GM23338 (cell line): ENCODE data around the gene KLHL26. TPM values are rescaled to one million over a fixed set of nuclear protein-coding genes. Genes with fewer than 3 reads are reported as not detected.
A peak's percentile ranks its signal among the peaks of the same experiment; 100 is the strongest.

Experiments
- ATAC-seq: fragments of 200-7000 bp; cut with Tn5 transposase; 3 replicates; pipeline ENCODE4 v1.9.1; 2020
- DNase-seq: peaks from one replicate; pipeline ENCODE4 v3.0.0-alpha.2; 2015; ENCODE audit warnings: low spot score
- H2AFZ ChIP-seq: fragments of 200-600 bp; sonication (generic); 2 replicates; pipeline ENCODE4 v1.8.0; 2016; ENCODE audit warnings: antibody characterized with exemption, mild to moderate bottlenecking, moderate library complexity
- H3F3A ChIP-seq: fragments of 200-600 bp; sonication (generic); replicated peaks from 2 replicates; pipeline ENCODE4 v1.8.0; 2017; ENCODE audit warnings: antibody characterized with exemption, mixed run types, low read depth
- H3K27ac ChIP-seq: fragments of 200-600 bp; sonication (generic); 2 replicates; pipeline ENCODE4 v1.6.1; 2016; ENCODE audit warnings: low read depth
- H3K27me3 ChIP-seq: fragments of 200-600 bp; sonication (generic); 2 replicates; pipeline ENCODE4 v1.8.0; 2016; ENCODE audit warnings: mild to moderate bottlenecking, mixed run types, moderate library complexity; ENCODE audit not compliant: insufficient read depth
- H3K36me3 ChIP-seq: fragments of 200-600 bp; sonication (generic); 2 replicates; pipeline ENCODE4 v1.8.0; 2016; ENCODE audit warnings: mild to moderate bottlenecking; ENCODE audit not compliant: insufficient read depth
- H3K4me1 ChIP-seq: fragments of 200-600 bp; sonication (generic); 2 replicates; pipeline ENCODE4 v1.8.0; 2016; ENCODE audit warnings: mild to moderate bottlenecking, moderate library complexity; ENCODE audit not compliant: insufficient read depth
- H3K4me2 ChIP-seq: fragments of 200-600 bp; sonication (generic); 2 replicates; pipeline ENCODE4 v1.7.1; 2017; ENCODE audit warnings: mixed run types
- H3K4me3 ChIP-seq: fragments of 200-600 bp; sonication (generic); 2 replicates; pipeline ENCODE4 v1.6.1; 2016; ENCODE audit warnings: mixed run types
- H3K79me2 ChIP-seq: fragments of 200-600 bp; sonication (generic); replicated peaks from 2 replicates; pipeline ENCODE4 v1.8.0; 2017; ENCODE audit warnings: mild to moderate bottlenecking; ENCODE audit not compliant: insufficient read depth
- H3K9me2 ChIP-seq: fragments of 200-600 bp; sonication (generic); 2 replicates; pipeline ENCODE4 v1.8.0; 2017; ENCODE audit not compliant: insufficient read depth
- H4K20me1 ChIP-seq: fragments of 200-600 bp; sonication (generic); replicated peaks from 2 replicates; pipeline ENCODE4 v1.8.0; 2017; ENCODE audit warnings: mild to moderate bottlenecking; ENCODE audit not compliant: insufficient read depth
- H3K27ac Mint-ChIP-seq: 2 replicates; pipeline ENCODE4 v1.8.0; 2020; ENCODE audit warnings: inconsistent platforms, mild to moderate bottlenecking, moderate library complexity, mixed read lengths
- H3K27me3 Mint-ChIP-seq: 3 replicates; pipeline ENCODE4 v1.8.0; 2022; ENCODE audit warnings: low read depth, mild to moderate bottlenecking, moderate library complexity, mixed read lengths, inconsistent platforms; ENCODE audit not compliant: insufficient read depth, poor library complexity
- H3K36me3 Mint-ChIP-seq: 3 replicates; pipeline ENCODE4 v1.8.0; 2021; ENCODE audit warnings: low read depth, mild to moderate bottlenecking, inconsistent platforms, moderate library complexity, mixed read lengths
- H3K4me1 Mint-ChIP-seq: 3 replicates; pipeline ENCODE4 v1.8.0; 2020; ENCODE audit warnings: mild to moderate bottlenecking, inconsistent platforms, mixed read lengths
- H3K4me3 Mint-ChIP-seq: 3 replicates; pipeline ENCODE4 v1.8.0; 2021; ENCODE audit warnings: moderate library complexity, mild to moderate bottlenecking, inconsistent platforms, mixed read lengths
- H3K9me3 Mint-ChIP-seq: 3 replicates; pipeline ENCODE4 v1.8.0; 2020; ENCODE audit warnings: moderate library complexity, mild to moderate bottlenecking, inconsistent platforms, mixed read lengths
- CREB1 ChIP-seq: fragments of 250-450 bp; sonication (Bioruptor Pico); IDR thresholded peaks from 2 replicates; pipeline ENCODE4 v1.5.0; 2020; ENCODE audit warnings: low read depth, mild to moderate bottlenecking, moderate library complexity
- EZH2 ChIP-seq: fragments of 200-600 bp; sonication (generic); IDR thresholded peaks from one replicate; pipeline ENCODE4 v1.8.0; 2017; ENCODE audit warnings: antibody characterized with exemption, mild to moderate bottlenecking, low read depth; ENCODE audit not compliant: unreplicated experiment
- EZH2phosphoT487 ChIP-seq: fragments of 200-600 bp; sonication (generic); IDR thresholded peaks from one replicate; pipeline ENCODE4 v1.8.1; 2018; ENCODE audit warnings: antibody characterized with exemption; ENCODE audit not compliant: unreplicated experiment
- JUNB ChIP-seq: IDR thresholded peaks from one replicate; pipeline ENCODE4 v1.6.1; 2016; ENCODE audit warnings: antibody characterized with exemption; ENCODE audit not compliant: unreplicated experiment
- NANOG ChIP-seq: IDR thresholded peaks from 2 replicates; pipeline ENCODE4 v1.6.1; 2016; ENCODE audit warnings: antibody characterized with exemption, borderline replicate concordance
- POLR2AphosphoS5 ChIP-seq: IDR thresholded peaks from 2 replicates; pipeline ENCODE4 v1.6.1; 2016; ENCODE audit warnings: antibody characterized with exemption, low read depth
- STAT1 ChIP-seq: IDR thresholded peaks from one replicate; pipeline ENCODE4 v1.6.1; 2016; ENCODE audit warnings: antibody characterized with exemption; ENCODE audit not compliant: unreplicated experiment
- ZNF114 ChIP-seq: fragments of 250-450 bp; sonication (Bioruptor Pico); IDR thresholded peaks from 2 replicates; pipeline ENCODE4 v1.5.0; 2020; ENCODE audit warnings: mild to moderate bottlenecking, moderate library complexity
- ZNF331 ChIP-seq: fragments of 250-450 bp; sonication (Bioruptor Pico); IDR thresholded peaks from 2 replicates; pipeline ENCODE4 v1.5.0; 2020; ENCODE audit warnings: low read depth, mild to moderate bottlenecking, moderate library complexity
- polyA plus RNA-seq: library from polyadenylated mRNA; unstranded; fragments of >200 nt; fragmentation: Nextera tagmentation; extraction: Ambion mirVana; gene quantifications from 2 replicates; pipeline ENCODE4 v1.2.1, GENCODE V29; 2016
- total RNA-seq: library from RNA; depleted of rRNA; stranded (reverse); fragments of >200 nt; shearing (Covaris generic); gene quantifications from 2 replicates; pipeline ENCODE4 v1.2.3, GENCODE V29; 2014
- TF ChIP-seq, protein P1 (sequence below): IDR thresholded peaks from 2 replicates; pipeline ENCODE4 v1.6.1; 2016; ENCODE audit warnings: antibody characterized with exemption
- TF ChIP-seq, protein P2 (sequence below): fragments of 250-450 bp; sonication (Bioruptor Pico); IDR thresholded peaks from 2 replicates; pipeline ENCODE4 v1.5.0; 2020; ENCODE audit warnings: mild to moderate bottlenecking, moderate library complexity
- TF ChIP-seq, protein P3 (sequence below): IDR thresholded peaks from one replicate; pipeline ENCODE4 v1.6.1; 2018; ENCODE audit warnings: antibody characterized with exemption; ENCODE audit not compliant: unreplicated experiment
- TF ChIP-seq, protein P4 (sequence below), 2 experiments: fragments of 200-600 bp in 1 of 2; sonication (generic) in 1 of 2; conservative IDR thresholded peaks; 2 replicates each; pipeline versions ENCODE4 v1.5.1 to v1.6.1; 2016 to 2017; ENCODE audit warnings: antibody characterized with exemption in 2 of 2, low read depth in 2 of 2, mild to moderate bottlenecking in 2 of 2, moderate library complexity in 1 of 2

Gene KLHL26
- total and polyA plus RNA-seq, 2 experiments from 2014 or later: 3.6 to 11.2 TPM

DNA sequence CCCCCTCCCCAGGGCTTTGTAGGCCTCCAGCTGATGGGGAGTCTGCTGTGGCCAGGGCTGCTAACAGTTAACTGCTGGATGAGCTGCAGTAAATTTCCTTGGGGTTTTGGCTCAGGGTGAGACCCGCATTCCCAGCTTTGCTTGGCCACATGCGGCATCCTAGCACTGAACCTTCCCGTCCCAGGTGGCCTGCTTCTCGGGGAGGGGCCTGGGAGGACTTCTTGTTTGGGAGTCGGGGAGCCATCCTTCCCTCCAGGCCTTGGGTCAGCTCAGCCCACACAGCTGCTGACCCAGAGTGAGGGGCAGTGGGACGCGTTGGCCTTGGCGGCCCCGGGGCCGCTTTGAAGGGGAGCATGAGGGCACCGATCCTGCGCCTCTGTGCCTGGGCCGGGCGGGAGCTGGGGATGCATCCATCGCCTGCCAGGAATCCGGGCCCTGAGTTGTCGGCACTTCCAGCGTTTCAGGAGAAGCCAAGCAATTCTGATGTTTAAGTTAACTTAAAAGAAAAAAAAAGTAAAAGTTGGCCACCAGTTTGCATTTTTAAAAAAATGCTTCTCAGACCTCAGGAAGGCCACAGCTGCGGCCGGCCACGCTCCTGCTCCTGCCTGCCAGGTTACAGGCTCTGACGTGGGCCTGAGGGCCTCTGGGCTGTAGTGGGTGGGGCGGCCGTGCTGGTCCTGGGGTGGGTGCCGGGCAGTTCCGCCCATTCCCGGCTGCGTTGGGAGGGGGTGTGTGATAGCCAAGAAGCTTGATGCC is 74.3 kb downstream of the KLHL26 start:
- H3K27me3 Mint-ChIP-seq: peaks cover 9% of the 10 kb centered on the region
- Histone ChIP-seq H4K20me1 (peaks cover 16% of the 10 kb centered on the region), H3K36me3 (no peaks in the 10 kb centered on the region), H3K4me2 (no peak overlapping the region), H3K4me3 (no peak overlapping the region), H3K27ac (no peak overlapping the region), H3K9me2 (no peaks in the 10 kb centered on the region), H3K27me3 (no peaks in the 10 kb centered on the region), H2AFZ (no peak overlapping the region), H3K79me2 (peaks cover 24% of the 10 kb centered on the region), H3K4me1 (peaks cover 10% of the 10 kb centered on the region; the same call in 1 of the 2 replicates), H3F3A (no peaks in the 10 kb centered on the region)
- H3K36me3 Mint-ChIP-seq: no peaks in the 10 kb centered on the region
- no peaks in the 10 kb centered on the region for H3K9me3 Mint-ChIP-seq
- no peak overlapping the region for H3K4me3 Mint-ChIP-seq
- TF ChIP-seq, protein P1, sequence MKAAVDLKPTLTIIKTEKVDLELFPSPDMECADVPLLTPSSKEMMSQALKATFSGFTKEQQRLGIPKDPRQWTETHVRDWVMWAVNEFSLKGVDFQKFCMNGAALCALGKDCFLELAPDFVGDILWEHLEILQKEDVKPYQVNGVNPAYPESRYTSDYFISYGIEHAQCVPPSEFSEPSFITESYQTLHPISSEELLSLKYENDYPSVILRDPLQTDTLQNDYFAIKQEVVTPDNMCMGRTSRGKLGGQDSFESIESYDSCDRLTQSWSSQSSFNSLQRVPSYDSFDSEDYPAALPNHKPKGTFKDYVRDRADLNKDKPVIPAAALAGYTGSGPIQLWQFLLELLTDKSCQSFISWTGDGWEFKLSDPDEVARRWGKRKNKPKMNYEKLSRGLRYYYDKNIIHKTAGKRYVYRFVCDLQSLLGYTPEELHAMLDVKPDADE: no peak
- TF ChIP-seq CREB1 (CRISPR knock-in tag) (no peak), NANOG (no peak), ZNF331 (CRISPR knock-in tag) (no peak), EZH2 (no peak), EZH2phosphoT487 (no peak), ZNF114 (CRISPR knock-in tag) (no peak), STAT1 (no peak), JUNB (no peak), POLR2AphosphoS5 (no peak)
- TF ChIP-seq, protein P2, sequence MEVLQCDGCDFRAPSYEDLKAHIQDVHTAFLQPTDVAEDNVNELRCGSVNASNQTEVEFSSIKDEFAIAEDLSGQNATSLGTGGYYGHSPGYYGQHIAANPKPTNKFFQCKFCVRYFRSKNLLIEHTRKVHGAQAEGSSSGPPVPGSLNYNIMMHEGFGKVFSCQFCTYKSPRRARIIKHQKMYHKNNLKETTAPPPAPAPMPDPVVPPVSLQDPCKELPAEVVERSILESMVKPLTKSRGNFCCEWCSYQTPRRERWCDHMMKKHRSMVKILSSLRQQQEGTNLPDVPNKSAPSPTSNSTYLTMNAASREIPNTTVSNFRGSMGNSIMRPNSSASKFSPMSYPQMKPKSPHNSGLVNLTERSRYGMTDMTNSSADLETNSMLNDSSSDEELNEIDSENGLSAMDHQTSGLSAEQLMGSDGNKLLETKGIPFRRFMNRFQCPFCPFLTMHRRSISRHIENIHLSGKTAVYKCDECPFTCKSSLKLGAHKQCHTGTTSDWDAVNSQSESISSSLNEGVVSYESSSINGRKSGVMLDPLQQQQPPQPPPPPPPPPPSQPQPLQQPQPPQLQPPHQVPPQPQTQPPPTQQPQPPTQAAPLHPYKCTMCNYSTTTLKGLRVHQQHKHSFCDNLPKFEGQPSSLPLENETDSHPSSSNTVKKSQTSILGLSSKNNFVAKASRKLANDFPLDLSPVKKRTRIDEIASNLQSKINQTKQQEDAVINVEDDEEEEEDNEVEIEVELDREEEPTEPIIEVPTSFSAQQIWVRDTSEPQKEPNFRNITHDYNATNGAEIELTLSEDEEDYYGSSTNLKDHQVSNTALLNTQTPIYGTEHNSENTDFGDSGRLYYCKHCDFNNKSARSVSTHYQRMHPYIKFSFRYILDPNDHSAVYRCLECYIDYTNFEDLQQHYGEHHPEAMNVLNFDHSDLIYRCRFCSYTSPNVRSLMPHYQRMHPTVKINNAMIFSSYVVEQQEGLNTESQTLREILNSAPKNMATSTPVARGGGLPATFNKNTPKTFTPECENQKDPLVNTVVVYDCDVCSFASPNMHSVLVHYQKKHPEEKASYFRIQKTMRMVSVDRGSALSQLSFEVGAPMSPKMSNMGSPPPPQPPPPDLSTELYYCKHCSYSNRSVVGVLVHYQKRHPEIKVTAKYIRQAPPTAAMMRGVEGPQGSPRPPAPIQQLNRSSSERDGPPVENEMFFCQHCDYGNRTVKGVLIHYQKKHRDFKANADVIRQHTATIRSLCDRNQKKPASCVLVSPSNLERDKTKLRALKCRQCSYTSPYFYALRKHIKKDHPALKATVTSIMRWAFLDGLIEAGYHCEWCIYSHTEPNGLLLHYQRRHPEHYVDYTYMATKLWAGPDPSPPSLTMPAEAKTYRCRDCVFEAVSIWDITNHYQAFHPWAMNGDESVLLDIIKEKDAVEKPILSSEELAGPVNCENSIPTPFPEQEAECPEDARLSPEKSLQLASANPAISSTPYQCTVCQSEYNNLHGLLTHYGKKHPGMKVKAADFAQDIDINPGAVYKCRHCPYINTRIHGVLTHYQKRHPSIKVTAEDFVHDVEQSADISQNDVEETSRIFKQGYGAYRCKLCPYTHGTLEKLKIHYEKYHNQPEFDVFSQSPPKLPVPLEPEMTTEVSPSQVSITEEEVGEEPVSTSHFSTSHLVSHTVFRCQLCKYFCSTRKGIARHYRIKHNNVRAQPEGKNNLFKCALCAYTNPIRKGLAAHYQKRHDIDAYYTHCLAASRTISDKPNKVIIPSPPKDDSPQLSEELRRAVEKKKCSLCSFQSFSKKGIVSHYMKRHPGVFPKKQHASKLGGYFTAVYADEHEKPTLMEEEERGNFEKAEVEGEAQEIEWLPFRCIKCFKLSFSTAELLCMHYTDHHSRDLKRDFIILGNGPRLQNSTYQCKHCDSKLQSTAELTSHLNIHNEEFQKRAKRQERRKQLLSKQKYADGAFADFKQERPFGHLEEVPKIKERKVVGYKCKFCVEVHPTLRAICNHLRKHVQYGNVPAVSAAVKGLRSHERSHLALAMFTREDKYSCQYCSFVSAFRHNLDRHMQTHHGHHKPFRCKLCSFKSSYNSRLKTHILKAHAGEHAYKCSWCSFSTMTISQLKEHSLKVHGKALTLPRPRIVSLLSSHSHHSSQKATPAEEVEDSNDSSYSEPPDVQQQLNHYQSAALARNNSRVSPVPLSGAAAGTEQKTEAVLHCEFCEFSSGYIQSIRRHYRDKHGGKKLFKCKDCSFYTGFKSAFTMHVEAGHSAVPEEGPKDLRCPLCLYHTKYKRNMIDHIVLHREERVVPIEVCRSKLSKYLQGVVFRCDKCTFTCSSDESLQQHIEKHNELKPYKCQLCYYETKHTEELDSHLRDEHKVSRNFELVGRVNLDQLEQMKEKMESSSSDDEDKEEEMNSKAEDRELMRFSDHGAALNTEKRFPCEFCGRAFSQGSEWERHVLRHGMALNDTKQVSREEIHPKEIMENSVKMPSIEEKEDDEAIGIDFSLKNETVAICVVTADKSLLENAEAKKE (CRISPR knock-in tag): no peak
- TF ChIP-seq, protein P3, sequence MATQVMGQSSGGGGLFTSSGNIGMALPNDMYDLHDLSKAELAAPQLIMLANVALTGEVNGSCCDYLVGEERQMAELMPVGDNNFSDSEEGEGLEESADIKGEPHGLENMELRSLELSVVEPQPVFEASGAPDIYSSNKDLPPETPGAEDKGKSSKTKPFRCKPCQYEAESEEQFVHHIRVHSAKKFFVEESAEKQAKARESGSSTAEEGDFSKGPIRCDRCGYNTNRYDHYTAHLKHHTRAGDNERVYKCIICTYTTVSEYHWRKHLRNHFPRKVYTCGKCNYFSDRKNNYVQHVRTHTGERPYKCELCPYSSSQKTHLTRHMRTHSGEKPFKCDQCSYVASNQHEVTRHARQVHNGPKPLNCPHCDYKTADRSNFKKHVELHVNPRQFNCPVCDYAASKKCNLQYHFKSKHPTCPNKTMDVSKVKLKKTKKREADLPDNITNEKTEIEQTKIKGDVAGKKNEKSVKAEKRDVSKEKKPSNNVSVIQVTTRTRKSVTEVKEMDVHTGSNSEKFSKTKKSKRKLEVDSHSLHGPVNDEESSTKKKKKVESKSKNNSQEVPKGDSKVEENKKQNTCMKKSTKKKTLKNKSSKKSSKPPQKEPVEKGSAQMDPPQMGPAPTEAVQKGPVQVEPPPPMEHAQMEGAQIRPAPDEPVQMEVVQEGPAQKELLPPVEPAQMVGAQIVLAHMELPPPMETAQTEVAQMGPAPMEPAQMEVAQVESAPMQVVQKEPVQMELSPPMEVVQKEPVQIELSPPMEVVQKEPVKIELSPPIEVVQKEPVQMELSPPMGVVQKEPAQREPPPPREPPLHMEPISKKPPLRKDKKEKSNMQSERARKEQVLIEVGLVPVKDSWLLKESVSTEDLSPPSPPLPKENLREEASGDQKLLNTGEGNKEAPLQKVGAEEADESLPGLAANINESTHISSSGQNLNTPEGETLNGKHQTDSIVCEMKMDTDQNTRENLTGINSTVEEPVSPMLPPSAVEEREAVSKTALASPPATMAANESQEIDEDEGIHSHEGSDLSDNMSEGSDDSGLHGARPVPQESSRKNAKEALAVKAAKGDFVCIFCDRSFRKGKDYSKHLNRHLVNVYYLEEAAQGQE: no peak
- TF ChIP-seq, protein P4, sequence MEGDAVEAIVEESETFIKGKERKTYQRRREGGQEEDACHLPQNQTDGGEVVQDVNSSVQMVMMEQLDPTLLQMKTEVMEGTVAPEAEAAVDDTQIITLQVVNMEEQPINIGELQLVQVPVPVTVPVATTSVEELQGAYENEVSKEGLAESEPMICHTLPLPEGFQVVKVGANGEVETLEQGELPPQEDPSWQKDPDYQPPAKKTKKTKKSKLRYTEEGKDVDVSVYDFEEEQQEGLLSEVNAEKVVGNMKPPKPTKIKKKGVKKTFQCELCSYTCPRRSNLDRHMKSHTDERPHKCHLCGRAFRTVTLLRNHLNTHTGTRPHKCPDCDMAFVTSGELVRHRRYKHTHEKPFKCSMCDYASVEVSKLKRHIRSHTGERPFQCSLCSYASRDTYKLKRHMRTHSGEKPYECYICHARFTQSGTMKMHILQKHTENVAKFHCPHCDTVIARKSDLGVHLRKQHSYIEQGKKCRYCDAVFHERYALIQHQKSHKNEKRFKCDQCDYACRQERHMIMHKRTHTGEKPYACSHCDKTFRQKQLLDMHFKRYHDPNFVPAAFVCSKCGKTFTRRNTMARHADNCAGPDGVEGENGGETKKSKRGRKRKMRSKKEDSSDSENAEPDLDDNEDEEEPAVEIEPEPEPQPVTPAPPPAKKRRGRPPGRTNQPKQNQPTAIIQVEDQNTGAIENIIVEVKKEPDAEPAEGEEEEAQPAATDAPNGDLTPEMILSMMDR (conservative IDR thresholded peaks at IDR 0.05; ENCODE audit: low read depth in 2 of 2): no peak
- DNase-seq (peak; percentile 41), ATAC-seq (no peak; the same call in 2 of the 3 replicates)
- H3K4me1 Mint-ChIP-seq: peaks cover 15% of the 10 kb centered on the region
- H3K27ac Mint-ChIP-seq: no peak overlapping the region
